GM21576 (cell line): ENCODE measurements around the gene WNK1.
"Not testable (repeated sequence)": the region's sequence is repeated elsewhere in the genome, so short reads cannot be mapped to it uniquely, and the experiment has no call there.

Source experiments
- ATAC-seq: cut with Tn5 transposase; IDR thresholded peaks from one replicate; pipeline ENCODE4 v1.9.1; 2021; ENCODE audit warnings: mild to moderate bottlenecking, moderate library complexity; ENCODE audit not compliant: unreplicated experiment

WNK1 gene

GRCh38 chr12:905261-906031 lies 153.1 kb downstream of the WNK1 start:
- no peak for ATAC-seq

GRCh38 chr12:906062-906585 lies 153.7 kb downstream of the WNK1 start:
- no peak for ATAC-seq

- ATAC-seq: no peak
Observed at GRCh38 chr12:907413-908185, 155.2 kb downstream of the WNK1 start.

- no peak for ATAC-seq
Observed at GRCh38 chr12:909861-910260, 157.5 kb downstream of the WNK1 start.

GRCh38 chr12:910416-910815 lies 158.0 kb downstream of the WNK1 start:
- ATAC-seq: no peak

- ATAC-seq: no peak
Observed at GRCh38 chr12:911191-911826, 158.9 kb downstream of the WNK1 start.

- ATAC-seq: no peak
Observed at GRCh38 chr12:912466-913235, 160.3 kb downstream of the WNK1 start.

GRCh38 chr12:913919-914698 lies 161.7 kb downstream of the WNK1 start:
- ATAC-seq: no peak

GRCh38 chr12:915090-915489 lies 162.7 kb downstream of the WNK1 start:
- no peak for ATAC-seq

- ATAC-seq: no peak
Observed at GRCh38 chr12:916240-916639, 163.9 kb downstream of the WNK1 start.

GRCh38 chr12:916712-917445 lies 164.5 kb downstream of the WNK1 start:
- ATAC-seq: no peak

- no peak for ATAC-seq
Observed at GRCh38 chr12:920676-921075, 168.3 kb downstream of the WNK1 start.

GRCh38 chr12:922285-922684 lies 169.9 kb downstream of the WNK1 start:
- no peak for ATAC-seq

- ATAC-seq: no peak
Observed at GRCh38 chr12:926641-927040, 174.3 kb downstream of the WNK1 start.

- ATAC-seq: no peak
Observed at GRCh38 chr12:931060-931459, 178.7 kb downstream of the WNK1 start.

GRCh38 chr12:931591-931990 lies 179.2 kb downstream of the WNK1 start:
- no peak for ATAC-seq

GRCh38 chr12:935891-936290 lies 183.5 kb downstream of the WNK1 start:
- not testable (repeated sequence) for ATAC-seq

GRCh38 chr12:936377-937345 lies 184.3 kb downstream of the WNK1 start:
- no peak for ATAC-seq
